ENCODE data around the gene CALR3. TPM values are rescaled to one million over a fixed set of nuclear protein-coding genes. Genes with fewer than 3 reads are reported as not detected.
"Not testable (repeated sequence)": the region's sequence is repeated elsewhere in the genome, so short reads cannot be mapped to it uniquely, and the experiment has no call there.

CALR3 gene, protein sequence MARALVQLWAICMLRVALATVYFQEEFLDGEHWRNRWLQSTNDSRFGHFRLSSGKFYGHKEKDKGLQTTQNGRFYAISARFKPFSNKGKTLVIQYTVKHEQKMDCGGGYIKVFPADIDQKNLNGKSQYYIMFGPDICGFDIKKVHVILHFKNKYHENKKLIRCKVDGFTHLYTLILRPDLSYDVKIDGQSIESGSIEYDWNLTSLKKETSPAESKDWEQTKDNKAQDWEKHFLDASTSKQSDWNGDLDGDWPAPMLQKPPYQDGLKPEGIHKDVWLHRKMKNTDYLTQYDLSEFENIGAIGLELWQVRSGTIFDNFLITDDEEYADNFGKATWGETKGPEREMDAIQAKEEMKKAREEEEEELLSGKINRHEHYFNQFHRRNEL
- not detected for polyA plus RNA-seq (ENCODE audit: insufficient read length)
- long read RNA-seq, donor 1 = 0 reads
- long read RNA-seq, donor 2 = 0 reads
- long read RNA-seq, donor 3 = 0 reads
- long read RNA-seq, donor 4 = 0 reads
- long read RNA-seq, donor 5 = 0 reads
- long read RNA-seq, donor 6 = 0 reads
- long read RNA-seq, donor 7 = 0 reads
- long read RNA-seq, donor 8 = 0 reads

DNA sequence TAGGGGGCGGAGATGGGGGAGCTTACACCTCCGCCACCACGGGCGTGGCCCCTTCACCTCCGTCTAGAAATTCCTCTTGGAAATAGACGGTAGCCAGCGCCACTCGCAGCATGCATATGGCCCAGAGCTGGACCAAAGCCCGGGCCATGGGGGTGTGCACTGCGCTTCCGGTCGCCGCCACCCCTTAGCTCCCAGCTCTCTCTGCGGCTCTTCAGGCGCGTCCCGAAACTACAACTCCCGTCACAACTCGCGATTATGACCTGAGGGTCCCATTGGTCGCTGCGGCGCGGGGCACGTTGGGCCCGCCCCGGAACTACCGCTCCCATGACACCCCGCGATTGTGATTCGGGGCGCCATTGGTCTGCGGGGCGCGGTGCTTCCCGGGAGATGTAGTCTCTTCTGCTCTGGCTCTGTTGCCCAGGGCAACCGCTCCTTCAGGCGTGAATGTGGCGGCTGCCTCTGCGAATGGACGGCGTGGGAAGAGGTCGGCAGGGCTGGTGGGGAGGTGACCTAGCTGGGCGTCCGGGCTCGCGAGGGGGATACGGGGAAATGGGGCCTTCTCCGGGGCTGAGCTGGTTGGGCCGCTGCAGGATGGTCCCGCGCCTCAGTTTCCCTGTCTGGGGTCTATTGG is at the start of gene CALR3, which contains the start of gene C19orf44:
CALR3 (minus strand) TSS at position 186 of the 631 bp plus-strand sequence; CDS start at position 148, 38 bp downstream.
C19orf44 (plus strand) TSS at position 413 of the 631 bp plus-strand sequence. CDS start 4,399 bp downstream, outside the sequence.
- DNase-seq = peak; percentile 98

DNA sequence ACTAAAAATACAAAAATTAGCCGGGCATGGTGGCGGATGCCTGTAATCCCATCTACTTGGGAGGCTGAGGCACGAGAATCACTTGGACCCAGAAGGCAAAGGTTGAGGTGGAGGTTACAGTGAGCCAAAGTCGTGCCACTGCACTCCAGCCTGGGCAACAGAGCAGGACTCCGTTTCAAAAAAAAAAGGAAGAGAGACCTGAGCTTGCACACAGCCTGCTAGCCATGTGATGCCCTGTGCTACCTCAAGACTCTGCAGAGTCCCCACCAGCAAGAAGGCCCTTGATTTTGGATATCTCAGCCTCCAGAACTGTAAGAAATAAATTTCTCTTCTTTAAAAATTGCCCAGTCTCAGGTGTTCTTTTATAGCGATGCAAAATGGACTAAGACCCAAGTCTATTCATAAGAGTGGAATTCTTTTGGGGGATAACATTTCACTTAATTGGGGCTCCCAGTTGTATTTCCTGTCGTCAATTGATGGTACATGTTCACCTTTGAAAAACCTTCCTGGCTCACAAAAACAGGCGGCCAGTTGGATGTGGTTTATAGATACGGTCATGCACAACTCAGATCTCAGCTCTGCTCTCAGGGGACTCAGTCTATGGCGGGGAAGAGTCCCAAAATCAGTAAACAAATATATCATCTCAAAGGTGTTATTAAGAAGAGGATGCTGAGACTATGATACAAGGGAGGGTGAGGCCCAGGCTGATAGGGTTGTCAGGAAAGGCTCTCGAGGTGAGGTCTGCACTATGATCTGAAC is 48.7 kb upstream of the CALR3 start:
- no peak for DNase-seq

DNA sequence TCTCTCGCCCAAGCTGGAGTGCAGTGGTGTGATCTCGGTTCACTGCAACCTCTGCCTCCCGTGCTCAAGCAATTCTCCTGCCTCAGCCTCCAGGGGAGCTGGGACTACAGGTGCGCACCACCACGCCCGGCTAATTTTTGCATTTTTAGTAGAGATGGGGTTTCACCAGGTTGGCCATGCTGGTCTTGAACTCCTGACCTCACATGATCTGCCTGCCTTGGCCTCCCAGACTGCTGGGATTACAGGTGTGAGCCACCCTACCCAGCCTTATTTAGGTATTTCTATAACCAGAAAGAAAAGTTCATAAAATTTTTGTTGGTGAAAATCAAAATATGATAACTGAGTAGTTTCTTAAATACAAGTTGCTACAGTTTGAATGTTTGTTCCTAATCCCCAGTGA is 47.8 kb upstream of the CALR3 start:
- not testable (repeated sequence) for DNase-seq

DNA sequence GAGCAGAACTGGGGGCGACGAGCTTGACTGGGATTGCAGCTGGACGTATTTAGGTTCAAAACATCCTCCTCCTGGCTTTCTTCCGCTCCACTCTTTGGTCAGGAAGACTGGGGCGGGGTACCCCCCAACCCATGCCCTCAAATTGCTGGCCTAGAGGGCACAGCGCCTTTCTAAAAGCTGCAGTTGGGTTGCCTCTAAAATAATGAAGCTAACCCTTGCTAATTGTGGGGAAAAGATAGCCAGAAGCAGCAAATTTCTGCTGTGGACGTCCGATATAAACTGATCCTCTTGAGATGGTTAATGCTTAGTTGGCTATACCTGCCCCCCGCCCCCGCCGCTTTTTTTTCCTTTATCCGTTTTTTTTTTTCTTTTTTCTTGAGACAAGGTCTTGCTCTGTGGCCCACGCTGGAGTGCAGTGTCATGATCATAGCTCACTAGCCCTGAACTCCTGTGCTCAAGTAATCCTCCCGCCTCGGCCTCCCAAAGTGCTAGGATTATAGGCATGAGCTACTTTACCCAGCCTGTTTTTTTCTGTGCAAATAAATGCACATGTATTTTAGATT is 47.0 kb upstream of the CALR3 start:
- no peak for DNase-seq

DNA sequence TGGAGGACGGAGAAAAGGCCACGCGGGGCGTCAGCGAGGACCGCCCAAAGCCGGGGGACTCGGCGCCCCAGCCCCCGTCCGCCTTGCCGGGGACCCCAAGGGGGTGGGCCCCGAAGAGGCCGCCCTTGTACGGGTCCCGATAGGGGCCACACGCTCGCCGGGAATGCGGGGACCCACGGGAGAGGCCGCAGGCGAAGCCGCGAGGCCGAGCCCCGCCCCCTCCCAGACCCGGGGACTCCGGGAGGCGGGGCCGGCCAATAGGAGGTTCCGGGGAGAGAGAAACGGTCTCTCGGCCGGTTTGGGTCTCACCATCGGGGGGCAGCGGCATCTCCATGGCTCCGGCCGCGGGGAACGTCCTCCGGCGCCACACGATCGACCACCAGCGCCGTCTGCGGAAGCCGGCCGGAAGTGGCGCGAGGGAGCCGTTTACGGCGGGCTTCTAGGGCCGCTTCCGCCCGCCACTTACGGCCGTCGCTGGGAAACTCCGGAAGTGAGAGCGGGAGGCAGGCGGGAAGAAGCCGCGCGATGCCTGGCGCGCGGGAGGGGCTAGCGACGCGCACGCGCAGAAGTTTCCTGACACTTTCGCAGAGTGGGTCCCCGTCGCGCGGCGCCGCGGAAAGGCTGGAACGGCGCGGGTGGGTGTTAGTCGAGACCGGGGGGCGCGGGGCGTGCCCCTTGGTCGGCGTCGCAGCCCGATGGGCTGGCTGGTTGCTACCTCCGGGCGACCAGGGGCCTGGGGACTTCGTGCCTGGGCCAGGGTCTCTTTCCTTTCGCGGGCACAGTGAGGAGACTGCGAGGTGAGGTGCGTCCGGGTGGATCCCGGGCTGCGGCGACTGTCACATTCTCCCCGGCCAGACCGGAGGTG is 46.3 kb upstream of the CALR3 start, which contains the start of gene CHERP:
CHERP (minus strand) TSS at position 393 of the 865 bp plus-strand sequence; CDS start at position 334, 59 bp downstream.
- DNase-seq = peak; percentile 95

DNA sequence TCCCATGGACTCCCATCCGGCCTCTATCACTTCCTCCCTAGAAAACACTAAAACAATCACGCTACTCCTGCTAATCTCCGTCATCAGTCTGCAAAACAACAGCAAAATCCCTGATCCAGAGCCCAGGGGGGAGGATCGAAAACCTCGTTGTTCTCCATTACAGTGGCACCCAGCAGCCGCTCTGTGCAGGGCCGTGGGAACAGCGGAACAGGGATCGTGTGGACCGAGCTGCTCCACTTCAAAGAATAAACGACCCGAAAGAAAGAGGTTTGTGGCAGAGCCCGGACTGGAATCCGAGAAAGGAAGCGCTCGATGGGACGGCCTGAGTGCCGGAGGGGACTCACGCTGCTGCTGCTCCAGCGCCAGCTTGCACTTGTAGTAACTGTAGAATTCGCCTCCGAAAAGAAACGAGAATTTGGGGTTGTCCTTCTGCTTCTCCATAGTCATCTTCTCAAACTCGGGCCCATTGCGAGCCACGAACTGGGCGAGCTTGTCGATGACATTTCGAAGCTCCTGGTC is 45.6 kb upstream of the CALR3 start:
- DNase-seq = no peak

DNA sequence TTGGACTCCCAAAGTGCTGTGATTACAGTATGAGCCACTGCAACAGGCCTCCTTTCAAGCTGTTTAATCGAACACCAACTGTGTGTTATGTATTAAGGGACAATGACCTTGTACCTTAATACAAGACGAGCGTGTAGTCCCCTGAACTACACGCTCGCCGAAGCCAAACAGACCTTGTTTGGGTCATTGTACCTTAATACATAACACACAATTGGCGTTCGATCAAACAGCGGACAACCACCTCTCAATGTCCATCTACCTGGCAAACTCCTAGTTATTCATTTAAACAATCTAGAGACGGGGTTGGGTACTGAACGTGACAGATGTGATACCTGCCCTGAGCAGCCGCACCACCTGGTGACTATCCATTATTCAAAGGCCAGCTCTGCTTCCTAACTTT is 45.0 kb upstream of the CALR3 start:
- no peak for DNase-seq

DNA sequence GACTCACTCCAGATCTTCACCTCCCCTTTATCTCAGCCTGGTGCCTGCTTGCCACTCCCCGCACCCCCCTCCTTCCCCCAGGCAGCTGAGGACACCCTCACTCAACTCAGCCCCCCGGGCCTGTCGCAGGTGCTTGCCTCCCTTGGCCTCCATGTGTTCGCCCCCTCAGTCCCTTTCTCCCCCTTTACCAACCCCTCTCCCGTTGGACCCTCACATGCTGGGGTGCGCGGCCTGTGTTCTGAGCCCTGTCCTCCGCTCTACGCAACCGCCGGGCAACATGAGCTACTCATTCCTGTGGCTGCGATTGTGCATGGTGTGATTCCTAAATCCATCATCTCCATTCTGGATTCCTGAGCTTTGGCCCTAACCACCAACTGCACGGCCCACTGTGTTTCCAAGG is 41.1 kb upstream of the CALR3 start:
- DNase-seq = no peak

DNA sequence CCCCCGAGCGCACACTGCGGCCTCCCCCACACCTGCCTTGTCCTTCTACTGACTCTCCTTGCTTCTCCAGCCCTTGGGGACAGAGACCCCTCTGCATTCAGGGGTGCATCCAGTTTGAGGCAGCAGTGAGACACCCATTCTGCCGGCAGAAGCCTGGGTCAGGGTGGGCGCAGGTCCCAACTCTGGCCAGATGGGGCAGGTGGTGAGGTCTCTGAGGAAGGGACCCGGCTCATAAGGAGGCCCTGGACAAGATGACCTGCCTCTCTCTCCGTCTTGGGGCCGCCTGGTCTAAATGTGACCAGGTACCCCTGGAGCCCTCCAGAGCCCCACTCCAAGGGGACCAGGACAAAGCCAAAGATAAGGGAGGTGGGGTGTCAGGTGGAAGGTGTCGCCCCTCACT is 40.2 kb upstream of the CALR3 start:
- no peak for DNase-seq

DNA sequence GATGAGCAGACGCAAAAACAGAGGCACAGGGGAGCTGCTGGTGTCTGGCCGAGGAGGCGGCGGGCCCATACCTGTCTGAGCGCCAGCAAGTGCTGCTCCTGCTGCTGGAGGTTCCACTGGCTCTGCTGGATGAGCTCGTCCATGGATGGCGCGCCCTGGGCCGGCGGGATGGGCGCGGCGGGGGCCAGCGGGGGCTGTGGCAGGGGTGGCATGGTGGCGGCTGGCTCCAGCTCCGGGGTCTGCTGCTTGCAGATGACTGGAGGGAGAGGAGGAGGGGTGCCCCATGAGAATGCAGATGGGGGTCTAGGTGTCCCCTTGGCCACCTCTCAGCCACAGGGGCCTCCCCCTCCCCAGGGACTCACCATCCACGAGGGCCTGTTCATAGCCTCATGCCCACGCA is 39.4 kb upstream of the CALR3 start:
- no peak for DNase-seq

DNA sequence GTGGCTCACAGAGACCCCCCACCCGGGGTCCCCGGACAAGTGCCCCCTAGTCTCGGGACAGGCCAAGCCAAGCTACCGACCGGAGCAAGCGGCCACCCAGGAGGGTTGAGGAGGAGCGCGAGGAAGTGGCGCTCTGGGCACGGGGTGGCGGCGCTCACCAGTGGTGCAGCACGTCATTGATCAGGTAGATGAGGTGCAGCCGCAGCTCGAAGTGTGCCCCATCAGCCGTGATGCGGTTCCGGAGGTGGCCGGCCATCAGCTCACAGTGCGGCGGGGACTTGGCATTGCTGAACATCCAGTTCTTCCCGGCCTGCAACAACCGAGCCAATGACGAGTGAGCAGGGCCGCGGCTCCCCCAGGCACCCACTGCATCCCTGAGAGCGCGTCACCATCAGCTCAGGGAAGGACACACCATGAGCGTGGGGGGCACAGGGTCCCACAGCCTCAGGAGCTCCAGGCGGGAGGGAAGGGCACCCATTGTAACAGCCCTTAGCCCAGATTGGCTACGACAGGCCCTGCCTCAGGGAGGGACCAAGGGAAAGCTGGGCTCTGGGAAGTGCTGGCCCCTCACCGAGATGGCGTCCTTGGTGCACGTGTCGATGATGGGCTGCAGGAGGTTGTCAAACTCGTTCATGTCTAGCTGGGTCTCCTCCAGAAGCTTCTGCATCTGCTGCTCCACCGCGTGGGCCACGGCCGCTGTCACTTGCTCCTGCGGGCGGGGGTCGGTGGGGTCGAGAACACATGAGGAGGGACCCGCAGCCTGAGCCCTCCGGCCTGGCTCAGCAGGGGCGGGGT is 36.7 kb upstream of the CALR3 start:
- no peak for DNase-seq

DNA sequence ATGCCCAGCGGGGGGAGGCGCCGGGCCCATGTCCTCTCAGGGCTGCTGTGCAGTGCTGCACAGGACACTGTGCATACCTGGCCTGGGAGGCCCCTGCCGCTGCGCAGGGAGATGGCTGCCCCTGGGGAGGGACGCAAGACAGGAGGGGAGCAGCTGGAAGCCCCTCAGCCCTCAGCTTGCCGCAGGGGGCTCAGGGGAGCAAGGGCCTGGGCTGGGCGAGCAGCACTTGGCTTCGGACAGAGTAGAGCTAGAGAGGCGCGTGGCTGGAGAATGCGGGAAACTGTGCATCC is 35.4 kb upstream of the CALR3 start:
- DNase-seq = no peak

DNA sequence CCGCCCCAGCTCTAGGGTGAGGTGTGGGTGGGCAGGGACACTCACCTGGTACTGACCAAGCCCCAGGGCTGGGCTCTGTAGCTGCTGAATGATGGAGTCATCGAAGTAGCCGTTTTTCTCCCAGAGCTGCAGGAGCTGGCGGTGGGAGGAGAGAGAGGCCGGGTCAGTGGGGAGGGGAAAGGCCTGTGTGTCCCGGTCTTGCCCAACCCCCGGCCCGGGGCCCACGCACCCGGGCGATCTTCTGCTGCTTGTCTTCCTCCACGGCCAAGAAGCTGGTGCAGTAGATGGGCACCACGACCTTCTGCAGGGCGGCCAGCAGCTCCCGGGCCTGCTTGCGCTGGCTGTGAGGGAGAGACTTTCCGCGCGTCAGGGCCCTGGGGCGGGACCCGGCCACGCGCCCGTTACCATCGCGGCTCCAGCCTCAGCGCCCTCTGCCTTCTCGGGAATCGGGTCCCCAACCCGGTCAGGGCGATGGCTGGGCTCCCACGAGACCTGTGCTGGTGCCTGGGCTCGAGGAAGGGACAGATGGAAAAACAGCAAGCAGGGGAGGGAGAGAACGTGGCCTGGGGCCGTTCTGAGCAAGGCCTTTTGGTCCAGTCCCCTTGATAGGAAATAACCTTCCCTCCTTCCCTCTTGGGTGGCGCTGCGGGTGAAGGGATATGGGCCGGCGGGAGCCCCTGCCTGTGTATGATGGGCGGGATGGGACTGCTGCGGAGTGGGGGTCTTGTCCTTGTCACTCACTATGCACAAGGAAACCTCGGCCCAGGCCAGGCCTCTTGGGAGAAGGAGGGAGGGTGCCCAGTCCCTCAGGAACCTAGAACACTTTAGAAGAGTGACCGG is 34.8 kb upstream of the CALR3 start:
- no peak for DNase-seq

DNA sequence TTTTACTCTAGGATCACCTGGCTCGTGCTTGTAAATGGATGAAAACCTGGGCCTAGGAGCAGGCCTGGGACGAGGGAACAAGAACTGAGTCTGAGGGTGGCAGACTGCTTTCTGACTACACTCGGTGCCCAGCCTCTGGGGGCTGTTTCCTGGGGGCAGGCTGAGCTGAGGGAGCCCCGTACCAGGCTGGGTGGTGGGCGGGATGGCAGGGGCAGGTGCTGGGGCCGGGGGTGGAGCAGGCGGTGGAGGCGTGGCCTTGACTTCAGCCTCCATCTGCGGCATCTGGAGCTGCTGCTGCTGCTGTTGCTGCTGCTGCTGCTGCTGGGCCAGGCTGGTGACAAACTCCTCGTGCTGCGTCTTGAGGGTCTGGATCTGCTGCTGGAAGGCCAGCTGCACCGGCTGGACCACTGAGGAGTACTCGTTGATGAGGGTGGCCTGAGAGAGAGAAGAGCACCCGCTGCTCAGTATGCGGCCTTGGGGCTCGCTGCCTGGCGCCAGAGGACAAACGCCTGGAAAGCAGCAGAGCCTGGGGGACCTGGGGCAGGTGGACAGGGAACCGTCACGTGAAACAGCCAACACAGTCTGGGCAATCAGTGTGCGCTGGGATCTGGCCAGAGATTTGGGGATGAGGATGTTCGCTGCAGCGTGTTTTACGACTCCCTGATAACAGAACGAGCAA is 33.6 kb upstream of the CALR3 start:
- DNase-seq = no peak

DNA sequence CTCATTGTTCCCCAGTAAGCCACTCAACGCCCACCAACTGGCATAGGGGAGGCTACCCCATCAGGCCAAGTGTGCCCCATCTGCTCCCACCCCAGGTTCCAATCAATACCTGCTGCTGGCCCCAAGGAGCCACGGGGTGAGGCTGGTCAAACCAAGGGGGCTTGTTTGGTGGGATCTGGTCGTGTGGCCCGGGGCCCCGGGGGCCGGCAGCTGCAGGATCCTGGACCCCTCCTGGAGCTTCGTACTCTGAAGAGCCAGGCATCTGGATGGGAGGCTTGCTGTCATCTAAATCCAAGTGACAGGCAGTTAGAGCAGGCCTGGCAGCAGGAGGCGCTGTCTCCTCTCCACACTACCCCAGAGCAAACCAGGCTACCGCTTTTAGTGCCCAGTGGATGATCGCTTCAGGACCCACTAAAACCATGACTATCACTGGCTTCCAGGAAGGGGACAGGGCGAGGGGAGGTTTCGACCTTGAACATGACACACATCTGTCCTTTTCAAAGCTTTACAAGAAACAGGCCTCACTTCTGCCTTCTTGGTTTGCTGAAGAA is 32.1 kb upstream of the CALR3 start:
- no peak for DNase-seq

DNA sequence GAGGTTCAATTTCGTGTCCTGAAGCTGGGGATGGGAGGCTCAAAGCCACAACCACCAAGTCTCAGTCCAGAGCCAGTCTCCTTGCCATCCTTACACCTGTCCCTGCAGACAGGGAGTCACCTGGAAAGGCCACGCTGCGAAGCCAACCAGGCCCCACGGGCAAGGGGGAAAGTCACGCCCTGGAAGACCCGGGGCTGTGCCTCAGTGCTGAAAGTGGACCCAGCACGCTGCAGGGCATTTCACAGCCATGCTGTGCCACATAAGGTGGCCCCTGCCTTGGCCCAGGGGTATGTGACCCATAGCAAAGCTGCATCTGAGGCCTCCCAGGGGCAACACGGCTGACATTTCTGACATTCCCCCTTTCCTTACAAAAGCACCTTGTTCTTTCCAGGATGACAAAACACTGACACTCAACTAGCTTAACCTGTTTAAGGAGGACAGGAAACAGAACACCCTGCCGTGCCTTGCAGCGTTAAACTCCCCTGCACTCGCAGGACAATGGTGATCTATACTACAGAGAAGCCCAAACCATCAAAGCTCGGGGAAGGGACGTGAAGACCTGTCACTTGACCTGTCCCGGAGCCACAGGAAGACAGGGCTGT is 31.5 kb upstream of the CALR3 start:
- no peak for DNase-seq

DNA sequence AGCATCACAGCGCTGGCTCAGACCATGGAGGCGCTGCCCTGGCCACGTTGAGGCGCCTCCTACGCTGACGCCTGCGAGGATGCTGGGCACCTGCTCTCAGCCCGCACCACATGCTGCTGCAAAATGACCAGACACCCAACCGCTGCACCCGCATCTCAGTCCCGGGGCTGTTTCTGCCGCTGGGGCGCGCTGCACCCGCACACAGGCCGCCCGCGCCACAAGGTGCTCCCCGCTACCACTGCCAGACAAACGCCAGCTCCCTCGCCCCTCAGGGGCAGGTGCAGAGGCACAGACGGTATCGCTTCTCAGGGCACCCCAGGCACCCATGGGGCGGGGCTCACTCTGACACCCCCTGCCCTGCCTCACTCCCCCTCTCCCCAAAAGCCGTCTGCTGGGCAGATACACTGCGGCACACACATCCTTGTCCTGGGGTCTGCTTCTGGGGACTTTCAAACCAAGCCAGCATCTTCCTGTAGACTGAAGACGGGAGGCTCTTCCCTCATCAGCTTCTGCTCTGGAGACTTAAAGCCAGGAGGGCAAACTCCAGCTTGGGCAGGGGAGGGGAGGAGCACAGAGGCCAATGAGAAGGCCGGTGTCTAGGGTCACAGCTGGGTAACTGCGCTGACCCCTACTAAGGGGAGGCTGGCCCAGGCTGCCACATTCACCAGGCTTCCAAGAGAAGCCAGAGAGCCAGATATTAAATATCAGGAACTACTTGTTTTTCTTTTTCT is 29.9 kb upstream of the CALR3 start:
- no peak for DNase-seq

All from left kidney (tissue), 8 donors.